GM18519 (cell line): ENCODE data around the gene HIGD2A.
"Not testable (repeated sequence)": the region's sequence is repeated elsewhere in the genome, so short reads cannot be mapped to it uniquely, and the experiment has no call there.

Experiments
- ATAC-seq: cut with Tn5 transposase; IDR thresholded peaks from one replicate; pipeline ENCODE4 v1.9.1; 2021; ENCODE audit warnings: mild to moderate bottlenecking, moderate library complexity; ENCODE audit not compliant: unreplicated experiment, low FRiP score

Gene HIGD2A

DNA sequence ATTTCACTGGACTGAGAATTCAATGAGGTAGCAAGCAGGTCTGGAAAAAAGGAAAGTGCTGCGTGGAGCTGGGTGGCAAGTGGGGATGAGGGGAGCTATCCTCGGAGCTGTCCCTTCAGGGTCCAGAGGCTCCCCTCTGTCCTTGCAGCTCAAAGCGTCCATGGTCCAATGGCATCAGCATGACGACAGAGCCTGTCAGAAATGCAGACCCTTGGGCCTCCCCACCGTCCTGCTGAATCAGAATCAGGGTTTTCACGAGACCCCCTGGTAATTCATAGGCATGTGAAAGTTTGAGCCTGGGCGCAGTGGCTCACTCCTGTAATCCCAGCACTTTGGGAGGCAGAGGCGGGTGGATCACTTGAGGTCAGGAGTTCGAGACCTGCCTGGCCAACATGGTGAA lies 5.5 kb downstream of the HIGD2A start:
- no peak for ATAC-seq

DNA sequence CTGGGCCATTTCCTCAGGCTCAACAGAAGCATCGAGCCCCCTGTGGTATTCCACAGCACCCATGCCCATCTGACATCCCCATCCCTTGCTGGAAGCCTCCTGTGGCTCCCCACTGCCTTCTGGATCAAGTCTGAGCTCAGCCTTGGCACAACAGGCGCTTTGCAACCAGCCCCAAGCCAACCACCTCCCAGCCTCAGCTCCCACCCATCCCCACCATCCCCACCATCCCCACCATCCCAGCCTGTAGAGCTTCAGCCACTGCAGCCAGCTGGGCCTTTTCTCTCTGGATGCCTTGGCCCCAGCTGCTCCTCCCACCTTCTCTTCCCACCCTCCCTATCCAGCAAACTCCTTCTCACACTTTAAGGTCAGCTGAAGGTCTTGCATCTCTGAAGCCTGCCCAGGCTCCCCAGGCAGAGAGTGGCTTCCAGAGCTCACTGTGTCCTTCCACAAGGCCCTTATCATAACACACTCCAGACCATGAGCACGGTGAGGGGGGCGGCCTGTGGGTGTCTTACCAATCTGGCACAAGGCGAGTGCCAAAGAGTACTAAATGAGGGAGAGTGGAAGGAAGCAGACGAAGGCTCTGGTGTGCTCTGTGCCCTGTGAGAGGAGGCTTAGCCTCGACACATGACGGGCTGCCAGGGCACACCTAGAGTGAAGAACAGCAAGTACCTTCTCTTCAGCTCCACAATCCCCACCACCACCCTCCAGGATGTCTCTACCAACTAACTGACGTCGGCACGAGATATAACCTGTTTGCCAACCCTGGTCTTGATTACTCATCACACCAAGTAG lies 6.5 kb downstream of the HIGD2A start:
- no peak for ATAC-seq

DNA sequence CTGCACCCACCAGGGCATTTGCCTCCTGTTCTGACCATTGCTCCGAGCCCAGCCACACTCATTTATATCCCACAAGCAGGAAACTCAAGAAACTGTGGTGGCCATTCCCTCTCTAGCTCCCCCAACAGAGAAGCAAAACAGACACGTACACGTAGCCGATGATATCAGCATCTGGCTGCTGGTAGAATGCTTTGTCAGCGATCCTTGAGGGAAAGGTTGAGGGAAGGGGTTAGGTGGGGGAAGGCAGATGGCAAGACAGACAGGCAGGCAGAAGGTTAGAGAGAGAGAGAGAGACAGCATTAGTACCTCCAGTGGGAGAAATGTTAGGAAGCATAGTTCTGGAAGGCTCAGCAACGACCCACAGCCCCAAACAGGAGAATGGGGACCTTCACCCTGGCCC lies 7.8 kb downstream of the HIGD2A start:
- ATAC-seq: no peak

- no peak for ATAC-seq
Observed at GRCh38 chr5:176397736-176398420, 9.3 kb downstream of the HIGD2A start.

- no peak for ATAC-seq
Observed at GRCh38 chr5:176400382-176401156, 12.0 kb downstream of the HIGD2A start.

DNA sequence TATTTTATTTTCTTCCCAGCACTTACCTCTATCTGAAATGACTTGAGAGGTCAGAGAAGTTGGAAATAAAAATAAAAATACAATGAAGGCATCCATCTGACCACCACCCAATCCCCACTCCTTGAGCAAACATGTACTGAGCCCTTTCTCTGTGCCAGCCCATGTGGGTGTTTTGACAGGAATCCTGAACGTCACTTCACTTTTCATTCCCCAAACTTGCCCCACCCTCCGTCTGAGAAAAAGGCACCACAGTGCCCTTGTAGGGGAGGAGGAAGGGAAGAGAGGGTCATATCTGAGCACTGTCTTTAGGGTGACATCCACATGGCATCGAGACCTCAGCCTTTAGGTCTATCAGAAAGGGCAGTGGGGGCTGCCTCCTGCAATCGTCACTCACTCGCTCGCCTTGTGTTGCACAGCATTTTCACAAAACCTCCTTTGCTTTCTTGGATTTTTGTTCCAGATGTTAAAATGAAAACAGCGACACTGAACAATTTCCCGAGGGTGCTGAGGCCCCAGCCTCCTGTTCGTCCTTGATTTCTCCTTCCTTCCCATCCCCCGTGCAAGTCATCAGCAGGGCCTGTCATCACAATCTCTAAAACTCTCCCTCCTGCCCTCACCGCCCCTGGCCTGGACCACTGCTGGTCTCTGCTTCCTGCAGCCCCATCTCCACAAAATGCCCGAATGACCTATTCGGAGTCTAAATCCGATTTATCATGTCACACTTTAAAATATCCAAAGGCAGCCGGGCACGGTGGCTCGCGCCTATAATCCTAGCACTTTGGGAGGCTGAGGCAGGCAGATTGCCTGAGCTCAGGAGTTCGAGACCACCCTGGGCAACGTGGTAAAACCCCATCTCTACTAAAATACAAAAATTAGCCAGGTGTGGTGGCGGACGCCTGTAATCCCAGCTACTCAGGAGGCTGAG lies 13.0 kb downstream of the HIGD2A start:
- ATAC-seq: no peak

GRCh38 chr5:176405656-176406435 lies 17.3 kb downstream of the HIGD2A start:
- ATAC-seq: no peak

- no peak for ATAC-seq
Observed at GRCh38 chr5:176406436-176407052, 18.0 kb downstream of the HIGD2A start.

GRCh38 chr5:176407456-176408251 lies 19.1 kb downstream of the HIGD2A start:
- ATAC-seq: no peak

DNA sequence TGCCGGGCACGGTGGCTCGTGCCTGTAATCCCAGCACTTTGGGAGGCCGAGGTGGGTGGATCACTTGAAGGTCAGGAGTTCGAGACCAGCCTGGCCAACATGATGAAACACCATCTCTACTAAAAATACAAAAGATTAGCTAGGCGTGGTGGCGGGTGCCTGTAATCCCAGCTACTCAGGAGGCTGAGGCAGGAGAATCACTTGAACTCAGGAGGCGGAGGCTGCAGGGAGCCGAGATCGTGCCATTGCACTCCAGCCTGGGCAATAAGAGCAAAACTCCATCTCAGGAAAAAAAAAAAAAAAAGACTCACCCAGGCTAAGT lies 19.7 kb downstream of the HIGD2A start:
- ATAC-seq: not testable (repeated sequence)

- no peak for ATAC-seq
Observed at GRCh38 chr5:176408590-176408989, 20.0 kb downstream of the HIGD2A start.

- ATAC-seq: no peak
Observed at GRCh38 chr5:176409765-176410164, 21.2 kb downstream of the HIGD2A start.

GRCh38 chr5:176410486-176411180 lies 22.1 kb downstream of the HIGD2A start:
- no peak for ATAC-seq

GRCh38 chr5:176412517-176413254 lies 24.1 kb downstream of the HIGD2A start:
- no peak for ATAC-seq

DNA sequence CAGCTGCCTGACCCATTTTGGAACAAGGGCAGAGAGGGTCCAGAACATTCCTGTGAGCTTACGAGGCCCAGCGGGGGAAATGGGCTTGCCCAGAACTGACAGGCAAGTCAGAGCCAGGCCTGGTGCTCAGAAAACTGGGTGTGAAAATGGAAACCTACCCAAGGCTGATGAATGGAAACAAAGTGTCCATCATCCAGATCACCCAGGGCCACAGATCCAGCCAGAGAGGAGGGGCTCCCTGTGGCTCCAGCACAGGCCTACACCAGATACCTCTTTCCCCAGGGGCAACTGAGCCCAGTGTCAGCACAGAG lies 24.7 kb downstream of the HIGD2A start:
- no peak for ATAC-seq

DNA sequence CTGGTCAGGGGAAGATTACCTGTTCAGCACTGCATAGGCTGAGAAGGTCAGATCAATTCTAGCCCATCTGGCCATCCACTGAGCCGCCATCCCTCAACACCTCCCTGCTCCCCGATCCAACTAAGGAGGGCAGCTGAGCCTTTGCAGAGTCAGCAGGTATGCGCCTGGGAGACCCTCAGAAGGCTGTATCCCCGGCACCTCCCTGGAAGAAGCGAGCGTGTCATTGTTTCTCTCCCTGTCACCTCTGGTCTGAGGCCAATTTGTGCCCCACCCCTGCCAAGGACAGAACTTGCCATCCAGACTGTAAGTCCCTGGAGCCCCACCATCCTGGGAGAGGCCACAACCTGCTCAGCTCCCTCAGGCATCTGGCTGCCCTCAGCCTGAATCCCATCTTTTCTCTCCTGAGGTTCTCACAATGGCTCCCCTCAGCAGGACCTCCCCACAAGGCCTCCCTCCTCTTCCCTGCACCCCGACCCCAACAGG lies 25.2 kb downstream of the HIGD2A start:
- ATAC-seq: no peak

DNA sequence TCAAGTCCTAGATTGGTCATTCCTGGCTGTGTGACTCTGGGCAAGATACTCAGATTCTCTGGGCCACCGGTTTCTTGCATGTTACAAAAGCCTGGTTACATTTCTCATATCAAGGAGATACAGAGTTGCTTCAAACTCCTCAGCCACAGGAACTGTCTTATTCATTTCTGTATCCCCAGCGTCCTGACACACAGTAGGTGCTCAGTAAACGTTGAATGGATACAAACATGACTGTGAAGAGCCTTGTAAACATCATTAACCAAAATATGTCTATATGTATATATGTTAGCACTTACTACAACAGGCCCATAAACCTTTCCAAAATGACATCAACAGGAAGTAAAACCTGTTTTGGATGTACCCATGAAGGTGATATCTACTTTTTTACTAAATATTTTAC lies 26.2 kb downstream of the HIGD2A start:
- ATAC-seq: no peak
